ENCODE data around the gene ZHX3.

ZHX3 gene

DNA sequence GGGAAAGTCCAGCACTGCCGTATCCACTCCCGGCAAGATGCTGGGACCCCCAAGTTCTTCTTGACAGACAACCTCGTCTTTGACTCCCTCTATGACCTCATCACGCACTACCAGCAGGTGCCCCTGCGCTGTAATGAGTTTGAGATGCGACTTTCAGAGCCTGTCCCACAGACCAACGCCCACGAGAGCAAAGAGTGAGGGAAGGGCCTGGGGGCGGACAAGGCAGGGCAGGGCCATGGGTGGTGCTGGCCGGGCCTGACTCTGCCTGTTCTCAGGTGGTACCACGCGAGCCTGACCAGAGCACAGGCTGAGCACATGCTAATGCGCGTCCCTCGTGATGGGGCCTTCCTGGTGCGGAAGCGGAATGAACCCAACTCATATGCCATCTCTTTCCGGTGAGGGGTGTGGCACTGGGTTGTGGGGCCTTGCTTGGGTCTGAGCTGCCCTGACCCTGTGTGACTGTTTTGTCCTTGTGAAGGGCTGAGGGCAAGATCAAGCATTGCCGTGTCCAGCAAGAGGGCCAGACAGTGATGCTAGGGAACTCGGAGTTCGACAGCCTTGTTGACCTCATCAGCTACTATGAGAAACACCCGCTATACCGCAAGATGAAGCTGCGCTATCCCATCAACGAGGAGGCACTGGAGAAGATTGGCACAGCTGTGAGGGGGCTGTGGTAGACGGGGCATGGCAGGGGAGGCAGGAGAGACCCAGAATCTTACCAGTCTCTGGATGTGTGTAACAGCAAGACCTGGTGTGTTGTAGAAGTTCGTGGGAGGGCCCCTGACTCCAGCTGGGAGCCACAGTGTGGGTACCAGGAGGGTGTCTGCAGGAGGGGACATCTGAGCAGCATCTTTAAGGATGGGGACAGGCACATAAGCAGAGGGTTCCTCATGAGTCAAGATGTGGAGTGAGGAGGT, 151.1 kb downstream of the ZHX3 start:
- no peaks in the 10 kb centered on the region for H3K4me1 ChIP-seq (ENCODE audit: control insufficient read depth in 1 of 2, insufficient read depth in 1 of 2, low read depth in 1 of 2, low read length in 1 of 2)
- no peak overlapping the region for H3K27ac ChIP-seq

DNA sequence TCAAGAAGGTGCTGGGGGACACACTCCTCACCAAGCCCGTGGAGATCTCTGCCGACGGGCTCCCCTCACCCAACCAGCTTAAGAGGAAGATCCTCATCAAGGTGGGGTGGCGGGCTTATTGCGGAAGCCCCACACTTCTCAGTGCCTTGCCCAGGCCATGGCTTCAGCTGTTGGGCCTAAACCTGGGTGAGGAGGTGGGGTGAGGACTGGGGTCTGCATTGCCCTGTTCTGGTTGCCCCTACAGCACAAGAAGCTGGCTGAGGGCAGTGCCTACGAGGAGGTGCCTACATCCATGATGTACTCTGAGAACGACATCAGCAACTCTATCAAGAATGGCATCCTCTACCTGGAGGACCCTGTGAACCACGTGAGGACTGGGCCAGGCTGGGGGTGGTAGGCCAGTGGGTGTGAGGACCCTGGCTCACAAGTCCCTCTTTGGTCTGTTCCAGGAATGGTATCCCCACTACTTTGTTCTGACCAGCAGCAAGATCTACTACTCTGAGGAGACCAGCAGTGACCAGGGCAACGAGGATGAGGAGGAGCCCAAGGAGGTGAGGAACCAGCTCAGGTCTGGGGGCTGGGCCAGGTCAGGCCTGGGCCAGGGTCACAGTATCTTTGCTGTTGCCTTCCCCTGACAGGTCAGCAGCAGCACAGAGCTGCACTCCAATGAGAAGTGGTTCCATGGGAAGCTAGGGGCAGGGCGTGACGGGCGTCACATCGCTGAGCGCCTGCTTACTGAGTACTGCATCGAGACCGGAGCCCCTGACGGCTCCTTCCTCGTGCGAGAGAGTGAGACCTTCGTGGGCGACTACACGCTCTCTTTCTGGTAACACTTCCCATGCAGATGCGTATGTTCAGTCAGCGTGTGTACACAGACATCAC, 152.3 kb downstream of the ZHX3 start:
- Histone ChIP-seq H3K36me3 (no peaks in the 10 kb centered on the region), H3K9me3 (no peaks in the 10 kb centered on the region), H3K4me3 (ENCODE audit: low read depth in 1 of 2, low read length in 1 of 2) (no peak overlapping the region), H3K27me3 (peaks cover 57% of the 10 kb centered on the region), H3K4me1 (ENCODE audit: control insufficient read depth in 1 of 2, insufficient read depth in 1 of 2, low read depth in 1 of 2, low read length in 1 of 2) (no peaks in the 10 kb centered on the region), H3K27ac (no peak overlapping the region)
- TF ChIP-seq, protein P1, sequence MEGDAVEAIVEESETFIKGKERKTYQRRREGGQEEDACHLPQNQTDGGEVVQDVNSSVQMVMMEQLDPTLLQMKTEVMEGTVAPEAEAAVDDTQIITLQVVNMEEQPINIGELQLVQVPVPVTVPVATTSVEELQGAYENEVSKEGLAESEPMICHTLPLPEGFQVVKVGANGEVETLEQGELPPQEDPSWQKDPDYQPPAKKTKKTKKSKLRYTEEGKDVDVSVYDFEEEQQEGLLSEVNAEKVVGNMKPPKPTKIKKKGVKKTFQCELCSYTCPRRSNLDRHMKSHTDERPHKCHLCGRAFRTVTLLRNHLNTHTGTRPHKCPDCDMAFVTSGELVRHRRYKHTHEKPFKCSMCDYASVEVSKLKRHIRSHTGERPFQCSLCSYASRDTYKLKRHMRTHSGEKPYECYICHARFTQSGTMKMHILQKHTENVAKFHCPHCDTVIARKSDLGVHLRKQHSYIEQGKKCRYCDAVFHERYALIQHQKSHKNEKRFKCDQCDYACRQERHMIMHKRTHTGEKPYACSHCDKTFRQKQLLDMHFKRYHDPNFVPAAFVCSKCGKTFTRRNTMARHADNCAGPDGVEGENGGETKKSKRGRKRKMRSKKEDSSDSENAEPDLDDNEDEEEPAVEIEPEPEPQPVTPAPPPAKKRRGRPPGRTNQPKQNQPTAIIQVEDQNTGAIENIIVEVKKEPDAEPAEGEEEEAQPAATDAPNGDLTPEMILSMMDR (IDR thresholded peaks at IDR 0.05) = no peak

More for the DNA sequence above, 151.1 kb downstream of the ZHX3 start:
- TF ChIP-seq, protein P1 (IDR thresholded peaks at IDR 0.05) = no peak
- H3K9me3 ChIP-seq = no peaks in the 10 kb centered on the region
- H3K4me3 ChIP-seq (ENCODE audit: low read depth in 1 of 2, low read length in 1 of 2) = no peak overlapping the region
- H3K27me3 ChIP-seq = peaks cover 52% of the 10 kb centered on the region
- no peaks in the 10 kb centered on the region for H3K36me3 ChIP-seq

DNA sequence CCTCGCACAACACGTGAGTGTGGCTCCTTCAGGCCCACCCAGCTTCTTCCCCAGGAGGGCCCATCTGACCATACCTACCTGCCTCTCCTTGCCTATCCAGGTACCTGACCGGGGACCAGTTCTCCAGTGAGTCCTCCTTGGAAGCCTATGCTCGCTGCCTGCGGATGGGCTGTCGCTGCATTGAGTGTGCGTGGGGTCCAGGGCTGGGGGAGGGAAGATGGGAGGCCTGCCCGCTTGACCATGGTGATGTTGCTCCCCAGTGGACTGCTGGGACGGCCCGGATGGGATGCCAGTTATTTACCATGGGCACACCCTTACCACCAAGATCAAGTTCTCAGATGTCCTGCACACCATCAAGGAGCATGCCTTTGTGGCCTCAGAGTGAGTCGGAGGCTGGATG, 153.7 kb downstream of the ZHX3 start:
- H3K36me3 ChIP-seq = no peaks in the 10 kb centered on the region
- TF ChIP-seq, protein P1 (IDR thresholded peaks at IDR 0.05) = no peak
- peaks cover 58% of the 10 kb centered on the region for H3K27me3 ChIP-seq
- H3K4me3 ChIP-seq (ENCODE audit: low read depth in 1 of 2, low read length in 1 of 2) = no peak overlapping the region
- no peak overlapping the region for H3K27ac ChIP-seq
- no peaks in the 10 kb centered on the region for H3K9me3 ChIP-seq
- H3K4me1 ChIP-seq (ENCODE audit: control insufficient read depth in 1 of 2, insufficient read depth in 1 of 2, low read depth in 1 of 2, low read length in 1 of 2) = no peaks in the 10 kb centered on the region

DNA sequence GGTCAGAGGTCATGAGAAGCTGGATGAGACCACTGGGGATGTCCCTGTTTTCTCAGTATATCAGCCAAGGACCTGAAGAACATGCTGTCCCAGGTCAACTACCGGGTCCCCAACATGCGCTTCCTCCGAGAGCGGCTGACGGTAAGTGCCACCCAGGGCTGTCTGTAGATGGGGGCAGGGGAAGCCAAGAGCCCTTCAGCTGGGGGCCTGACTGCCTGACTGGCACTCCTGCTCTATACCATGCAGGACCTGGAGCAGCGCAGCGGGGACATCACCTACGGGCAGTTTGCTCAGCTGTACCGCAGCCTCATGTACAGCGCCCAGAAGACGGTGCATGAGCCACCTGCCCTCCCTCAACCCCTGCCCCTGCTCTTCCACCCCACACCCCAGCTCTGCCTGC, 155.1 kb downstream of the ZHX3 start:
- TF ChIP-seq, protein P1 (IDR thresholded peaks at IDR 0.05) = no peak
- Histone ChIP-seq H3K4me3 (ENCODE audit: low read depth in 1 of 2, low read length in 1 of 2) (no peak overlapping the region), H3K36me3 (no peaks in the 10 kb centered on the region), H3K27me3 (peaks cover 58% of the 10 kb centered on the region), H3K4me1 (ENCODE audit: control insufficient read depth in 1 of 2, insufficient read depth in 1 of 2, low read depth in 1 of 2, low read length in 1 of 2) (no peaks in the 10 kb centered on the region), H3K9me3 (no peaks in the 10 kb centered on the region), H3K27ac (no peak overlapping the region)

DNA sequence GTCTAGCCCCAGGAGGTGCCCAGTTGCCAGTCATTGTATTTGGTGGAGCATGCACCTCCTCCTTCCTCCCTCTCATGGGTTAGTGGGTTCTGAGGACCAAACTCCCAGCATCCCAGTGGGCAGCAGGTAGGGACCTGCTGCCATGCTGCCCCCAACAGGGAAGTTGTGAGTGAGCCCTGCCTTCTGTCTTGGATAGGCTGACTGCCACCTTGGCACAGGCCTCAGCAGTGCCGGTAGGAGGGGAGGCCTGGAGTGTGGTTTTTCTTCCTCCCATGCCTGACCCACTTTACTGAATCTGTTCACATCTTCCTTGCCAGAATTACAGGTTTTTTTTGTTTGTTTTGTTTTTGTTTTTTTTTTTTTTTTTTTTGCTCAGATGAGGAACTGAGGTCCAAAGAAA, 155.6 kb downstream of the ZHX3 start:
- no peak overlapping the region for H3K4me3 ChIP-seq (ENCODE audit: low read depth in 1 of 2, low read length in 1 of 2)
- TF ChIP-seq, protein P1 (IDR thresholded peaks at IDR 0.05) = no peak
- H3K36me3 ChIP-seq = no peaks in the 10 kb centered on the region
- no peaks in the 10 kb centered on the region for H3K4me1 ChIP-seq (ENCODE audit: control insufficient read depth in 1 of 2, insufficient read depth in 1 of 2, low read depth in 1 of 2, low read length in 1 of 2)
- H3K27ac ChIP-seq = no peak overlapping the region
- no peaks in the 10 kb centered on the region for H3K9me3 ChIP-seq
- H3K27me3 ChIP-seq = peaks cover 58% of the 10 kb centered on the region

All from neutrophil (primary cell).